ENCODE measurements around the gene FIBIN. TPM values are rescaled to one million over a fixed set of nuclear protein-coding genes. Genes with fewer than 3 reads are reported as not detected.
"Not testable (repeated sequence)": the region's sequence is repeated elsewhere in the genome, so short reads cannot be mapped to it uniquely, and the experiment has no call there.

FIBIN gene
- total RNA-seq, 1 donor: 22.6 TPM

DNA sequence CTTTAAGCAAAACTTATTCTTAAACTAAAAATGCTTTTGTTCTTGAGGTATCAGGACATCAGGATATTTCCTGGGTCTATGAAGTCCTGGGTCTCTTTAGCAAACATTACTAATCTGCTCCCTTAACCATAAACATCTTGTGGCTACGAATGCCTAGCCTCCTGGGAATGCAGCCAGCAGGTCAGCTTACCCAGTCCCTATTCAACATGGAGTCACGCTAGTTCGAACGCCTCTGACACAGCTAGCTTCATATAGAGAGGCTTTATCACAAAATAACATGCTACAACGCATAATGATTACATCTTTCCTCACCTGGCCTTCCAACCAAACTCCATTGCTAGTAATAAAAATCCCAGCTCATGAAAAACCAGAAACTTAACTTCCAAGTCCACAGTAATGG lies 17.5 kb upstream of the FIBIN start:
- no peak overlapping the region for H3K4me3 ChIP-seq (ENCODE audit: low read depth, low read length)
- TF ChIP-seq, protein P1, sequence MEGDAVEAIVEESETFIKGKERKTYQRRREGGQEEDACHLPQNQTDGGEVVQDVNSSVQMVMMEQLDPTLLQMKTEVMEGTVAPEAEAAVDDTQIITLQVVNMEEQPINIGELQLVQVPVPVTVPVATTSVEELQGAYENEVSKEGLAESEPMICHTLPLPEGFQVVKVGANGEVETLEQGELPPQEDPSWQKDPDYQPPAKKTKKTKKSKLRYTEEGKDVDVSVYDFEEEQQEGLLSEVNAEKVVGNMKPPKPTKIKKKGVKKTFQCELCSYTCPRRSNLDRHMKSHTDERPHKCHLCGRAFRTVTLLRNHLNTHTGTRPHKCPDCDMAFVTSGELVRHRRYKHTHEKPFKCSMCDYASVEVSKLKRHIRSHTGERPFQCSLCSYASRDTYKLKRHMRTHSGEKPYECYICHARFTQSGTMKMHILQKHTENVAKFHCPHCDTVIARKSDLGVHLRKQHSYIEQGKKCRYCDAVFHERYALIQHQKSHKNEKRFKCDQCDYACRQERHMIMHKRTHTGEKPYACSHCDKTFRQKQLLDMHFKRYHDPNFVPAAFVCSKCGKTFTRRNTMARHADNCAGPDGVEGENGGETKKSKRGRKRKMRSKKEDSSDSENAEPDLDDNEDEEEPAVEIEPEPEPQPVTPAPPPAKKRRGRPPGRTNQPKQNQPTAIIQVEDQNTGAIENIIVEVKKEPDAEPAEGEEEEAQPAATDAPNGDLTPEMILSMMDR (IDR thresholded peaks at IDR 0.05; ENCODE audit: insufficient read depth, low read length): no peak
- DNase-seq (ENCODE audit: low read depth): peak; percentile 46

DNA sequence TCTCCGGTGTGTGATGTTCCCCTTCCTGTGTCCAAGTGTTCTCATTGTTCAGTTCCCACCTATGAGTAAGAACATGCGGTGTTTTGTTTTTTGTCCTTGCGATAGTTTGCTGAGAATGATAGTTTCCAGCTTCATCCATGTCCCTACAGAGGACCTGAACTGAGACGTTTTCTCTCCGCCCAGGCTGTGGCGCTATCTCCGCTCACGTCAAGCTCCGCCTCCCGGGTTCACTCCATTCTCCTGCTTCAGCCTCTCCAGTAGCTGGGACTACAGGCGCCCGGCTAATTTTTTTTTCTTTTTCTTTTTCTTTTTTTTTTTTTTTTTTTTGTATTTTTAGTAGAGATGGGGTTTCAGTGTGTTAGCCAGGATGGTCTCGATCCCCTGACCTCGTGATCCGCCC lies 16.7 kb upstream of the FIBIN start:
- not testable (repeated sequence) for DNase-seq (ENCODE audit: low read depth); H3K4me3 ChIP-seq (ENCODE audit: low read depth, low read length)

DNA sequence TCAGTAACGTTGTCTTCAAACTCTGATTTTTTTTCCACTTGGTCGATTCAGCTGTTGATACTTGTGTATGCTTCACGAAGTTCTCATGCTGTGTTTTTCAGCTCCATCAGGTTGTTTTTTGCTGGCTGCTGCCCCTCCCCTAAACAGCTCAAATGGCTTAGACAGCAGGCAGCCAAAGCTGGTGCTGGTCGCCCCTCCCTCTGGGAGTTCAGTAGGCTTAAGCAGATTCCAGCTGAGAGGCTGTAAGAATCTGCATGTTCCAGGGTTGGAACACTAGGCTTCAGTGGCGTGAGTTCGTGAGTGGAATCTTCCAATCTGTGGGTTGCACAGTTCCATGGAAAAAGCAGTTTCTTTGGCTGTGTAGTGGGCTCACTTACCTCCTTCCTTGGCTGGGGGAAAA lies 10.3 kb upstream of the FIBIN start:
- TF ChIP-seq, protein P1 (IDR thresholded peaks at IDR 0.05; ENCODE audit: insufficient read depth, low read length): no peak
- H3K4me3 ChIP-seq (ENCODE audit: low read depth, low read length): no peak overlapping the region
- DNase-seq (ENCODE audit: low read depth): no peak

DNA sequence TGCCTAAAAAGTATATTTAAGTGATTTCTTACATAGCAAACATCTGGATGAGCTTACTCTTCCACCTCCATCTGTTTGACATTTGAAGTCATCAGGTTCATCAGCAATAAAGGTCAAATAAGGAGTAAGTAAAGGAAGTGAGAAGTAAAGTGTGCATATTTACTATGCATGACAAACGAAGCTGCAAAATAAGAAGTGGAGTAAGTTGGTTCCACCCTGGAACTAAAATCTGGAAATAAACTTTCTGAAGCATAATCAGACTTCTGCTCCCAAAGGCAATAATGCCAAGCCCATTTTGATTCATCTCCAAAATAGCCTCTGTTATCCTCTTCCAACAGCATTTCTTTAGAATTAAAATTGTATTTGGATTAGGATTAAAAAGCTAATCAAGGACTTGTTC lies 8.4 kb upstream of the FIBIN start:
- H3K4me3 ChIP-seq (ENCODE audit: low read depth, low read length): no peak overlapping the region
- TF ChIP-seq, protein P1 (IDR thresholded peaks at IDR 0.05; ENCODE audit: insufficient read depth, low read length): no peak
- DNase-seq (ENCODE audit: low read depth): no peak

DNA sequence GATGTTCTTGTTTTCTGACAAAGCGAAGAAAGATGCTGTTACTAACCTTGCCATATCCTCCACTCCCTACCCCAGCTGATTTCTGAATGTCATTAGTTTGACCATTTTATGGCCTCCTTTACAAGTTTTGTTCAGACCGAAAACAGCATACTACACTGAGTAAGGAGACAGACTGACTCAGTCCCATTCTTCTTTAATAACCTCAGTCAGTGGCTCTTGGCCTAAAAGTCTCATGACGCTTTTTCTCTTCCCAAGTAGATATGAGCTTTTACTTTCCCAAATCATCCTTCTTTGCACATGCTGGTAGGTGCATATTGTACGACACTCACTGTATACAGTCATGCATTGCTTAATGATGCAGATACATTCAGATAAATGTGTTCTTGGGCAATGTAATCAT lies 8.0 kb upstream of the FIBIN start:
- DNase-seq (ENCODE audit: low read depth): peak; percentile 87
- H3K4me3 ChIP-seq (ENCODE audit: low read depth, low read length): no peak overlapping the region
- TF ChIP-seq, protein P1 (IDR thresholded peaks at IDR 0.05; ENCODE audit: insufficient read depth, low read length): no peak

DNA sequence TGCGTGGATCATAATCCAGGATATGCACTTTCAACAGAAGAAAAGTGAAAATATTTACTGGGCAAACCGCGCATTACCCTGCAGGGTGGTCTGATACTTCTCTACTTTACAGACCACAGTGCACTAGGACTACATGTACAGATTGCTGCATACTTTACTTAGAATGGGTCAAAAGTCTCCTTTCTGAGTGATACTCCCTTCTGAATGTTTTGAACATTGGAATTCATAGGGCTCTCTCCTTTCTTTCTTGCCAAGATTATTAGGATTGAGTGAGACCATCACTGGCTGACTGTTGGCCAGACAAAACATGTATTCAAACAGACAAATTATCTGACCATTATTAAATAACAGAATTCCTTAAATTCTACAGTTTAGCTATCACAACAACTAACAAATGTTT lies 6.6 kb upstream of the FIBIN start:
- TF ChIP-seq, protein P1 (IDR thresholded peaks at IDR 0.05; ENCODE audit: insufficient read depth, low read length): no peak
- H3K4me3 ChIP-seq (ENCODE audit: low read depth, low read length): no peak overlapping the region
- DNase-seq (ENCODE audit: low read depth): no peak

DNA sequence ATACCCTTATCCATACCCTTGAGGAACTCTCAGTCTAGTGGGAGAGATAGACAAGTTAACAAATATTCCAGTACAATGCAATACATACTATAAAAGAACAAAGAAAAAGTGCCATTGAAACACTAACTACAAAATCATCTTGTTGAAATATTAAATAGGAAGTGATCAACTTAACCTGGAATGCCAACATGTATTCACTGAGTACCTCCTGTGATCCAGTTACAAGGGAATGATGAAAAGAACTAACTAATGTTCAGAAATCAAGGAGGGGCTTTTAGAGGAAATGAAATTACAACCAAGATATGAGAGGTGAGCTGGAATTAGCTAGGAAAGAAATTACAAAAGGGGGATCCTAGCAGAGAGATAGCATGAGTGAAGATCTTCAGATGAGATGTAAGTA lies 6.2 kb upstream of the FIBIN start:
- DNase-seq (ENCODE audit: low read depth): no peak
- no peak overlapping the region for H3K4me3 ChIP-seq (ENCODE audit: low read depth, low read length)
- TF ChIP-seq, protein P1 (IDR thresholded peaks at IDR 0.05; ENCODE audit: insufficient read depth, low read length): no peak
